DOHH2 (cell line): Measurements from ENCODE around the gene GPRIN3.

Experiments used
- H3F3A ChIP-seq: fragments of 200-600 bp; sonication (generic), shearing (Covaris generic); 2 replicates; pipeline ENCODE4 v1.6.0; 2016; ENCODE audit warnings: antibody characterized with exemption, mild to moderate bottlenecking; ENCODE audit not compliant: control insufficient read depth, insufficient read depth
- H3K27ac ChIP-seq: fragments of 200-600 bp; sonication (generic); 2 replicates; pipeline ENCODE4 v1.5.1; 2014; ENCODE audit warnings: low read depth, mild to moderate bottlenecking, low read length, moderate library complexity
- H3K27me3 ChIP-seq: fragments of 200-600 bp; sonication (generic); 2 replicates; pipeline ENCODE4 v1.6.1; 2014; ENCODE audit warnings: mild to moderate bottlenecking, low read length, mixed read lengths; ENCODE audit not compliant: control insufficient read depth
- H3K36me3 ChIP-seq: fragments of 200-600 bp; sonication (generic); 2 replicates; pipeline ENCODE4 v1.6.1; 2014; ENCODE audit warnings: mild to moderate bottlenecking, low read length, moderate library complexity, mixed read lengths; ENCODE audit not compliant: control insufficient read depth
- H3K4me1 ChIP-seq: fragments of 200-600 bp; sonication (generic); 2 replicates; pipeline ENCODE4 v1.6.1; 2014; ENCODE audit warnings: mild to moderate bottlenecking, low read length, mixed read lengths; ENCODE audit not compliant: control insufficient read depth
- H3K4me2 ChIP-seq: fragments of 200-600 bp; sonication (generic); 2 replicates; pipeline ENCODE4 v1.6.0; 2014; ENCODE audit warnings: mild to moderate bottlenecking, low read length, moderate library complexity
- H3K4me3 ChIP-seq: fragments of 200-600 bp; sonication (generic); 2 replicates; pipeline ENCODE4 v1.5.1; 2014; ENCODE audit warnings: mild to moderate bottlenecking, low read length, mixed read lengths
- H3K79me2 ChIP-seq: fragments of 200-600 bp; sonication (generic); 2 replicates; pipeline ENCODE4 v1.6.1; 2014; ENCODE audit warnings: mild to moderate bottlenecking, low read length, mixed read lengths; ENCODE audit not compliant: control insufficient read depth
- H3K9me2 ChIP-seq: fragments of 200-600 bp; sonication (generic); replicated peaks from 2 replicates; pipeline ENCODE4 v1.6.1; 2014; ENCODE audit warnings: mild to moderate bottlenecking, low read length, mixed read lengths; ENCODE audit not compliant: control insufficient read depth
- H3K9me3 ChIP-seq: fragments of 200-600 bp; sonication (generic); 2 replicates; pipeline ENCODE4 v1.6.1; 2014; ENCODE audit warnings: antibody characterized with exemption, low read length, mixed read lengths; ENCODE audit not compliant: control insufficient read depth, insufficient read depth
- H4K20me1 ChIP-seq: fragments of 200-600 bp; sonication (generic); 2 replicates; pipeline ENCODE4 v1.6.0; 2014; ENCODE audit warnings: low read depth, mild to moderate bottlenecking, antibody characterized with exemption, low read length, moderate library complexity; ENCODE audit not compliant: control insufficient read depth, insufficient read depth
- CTCF ChIP-seq: fragments of 200-600 bp; sonication (generic); IDR thresholded peaks from one replicate; pipeline ENCODE4 v1.5.1; 2014; ENCODE audit warnings: antibody characterized with exemption, mild to moderate bottlenecking, low read depth, low read length; ENCODE audit not compliant: poor library complexity, severe bottlenecking
- EZH2phosphoT487 ChIP-seq: fragments of 200-600 bp; sonication (generic); IDR thresholded peaks from 2 replicates; pipeline ENCODE4 v1.6.1; 2017; ENCODE audit warnings: borderline replicate concordance, mild to moderate bottlenecking, antibody characterized with exemption, low read length, moderate library complexity, mixed read lengths

The GPRIN3 gene

GRCh38 chr4:89307446-89308160 lies at the start of gene GPRIN3:
TSS of gene GPRIN3 (minus strand) at chr4:89307800. CDS start at chr4:89250110, 57,690 bp downstream.
- no peaks in the 10 kb centered on the region for H3K9me3 ChIP-seq
- peaks cover 29% of the 10 kb centered on the region for H3K27me3 ChIP-seq
- peak within 1 kb of the TSS; percentile 87 for H3K4me2 ChIP-seq
- no peaks in the 10 kb centered on the region for H3K79me2 ChIP-seq
- no peaks in the 10 kb centered on the region for H3K36me3 ChIP-seq
- H3K4me1 ChIP-seq = peaks cover 28% of the 10 kb centered on the region
- TF ChIP-seq CTCF (no peak), EZH2phosphoT487 (peak; percentile 35; the same call in 1 of the 2 replicates)
- H3K4me3 ChIP-seq = peak within 1 kb of the TSS; percentile 77
- no peaks in the 10 kb centered on the region for H3F3A ChIP-seq
- H4K20me1 ChIP-seq = no peaks in the 10 kb centered on the region
- no peaks in the 10 kb centered on the region for H3K9me2 ChIP-seq
- no peak within 1 kb of the TSS for H3K27ac ChIP-seq

- no peaks in the 10 kb centered on the region for H3K79me2 ChIP-seq
- no peak overlapping the region for H3K4me2 ChIP-seq
- H3F3A ChIP-seq = no peaks in the 10 kb centered on the region
- H3K4me3 ChIP-seq = no peak overlapping the region
- no peaks in the 10 kb centered on the region for H3K36me3 ChIP-seq
- H3K9me3 ChIP-seq = no peaks in the 10 kb centered on the region
- peaks cover 5% of the 10 kb centered on the region for H3K27me3 ChIP-seq
- no peaks in the 10 kb centered on the region for H4K20me1 ChIP-seq
- H3K9me2 ChIP-seq = no peaks in the 10 kb centered on the region
- H3K27ac ChIP-seq = no peak overlapping the region
- TF ChIP-seq CTCF = no peak
- no peak for TF ChIP-seq EZH2phosphoT487
- H3K4me1 ChIP-seq = no peaks in the 10 kb centered on the region
Measured at GRCh38 chr4:89357340-89357739, 49.7 kb upstream of the GPRIN3 start.

GRCh38 chr4:89356086-89356485 lies 48.5 kb upstream of the GPRIN3 start:
- Histone ChIP-seq H3F3A (no peaks in the 10 kb centered on the region), H3K4me1 (no peaks in the 10 kb centered on the region), H3K36me3 (no peaks in the 10 kb centered on the region), H3K79me2 (no peaks in the 10 kb centered on the region), H3K9me2 (no peaks in the 10 kb centered on the region), H3K9me3 (no peaks in the 10 kb centered on the region), H3K4me3 (no peak overlapping the region), H3K27me3 (peaks cover 5% of the 10 kb centered on the region), H4K20me1 (no peaks in the 10 kb centered on the region), H3K27ac (no peak overlapping the region), H3K4me2 (no peak overlapping the region)
- no peak for TF ChIP-seq EZH2phosphoT487
- no peak for TF ChIP-seq CTCF
